IMR-90 (cell line): Measurements from ENCODE around the gene SLC16A7. TPM values are rescaled to one million over a fixed set of nuclear protein-coding genes. Genes with fewer than 3 reads are reported as not detected.

Experiments used
- ATAC-seq: fragments of 200-7000 bp; cut with Tn5 transposase; 2 replicates; pipeline ENCODE4 v1.9.1; 2020; ENCODE audit warnings: low read depth, mild to moderate bottlenecking, moderate library complexity
- BruUV-seq: library from RNA; stranded (reverse); fragments of 400-500 nt; replicated peaks from 2 replicates; lab custom pipeline; 2021; lab: Mats Ljungman, UMichigan
- CTCF ChIA-PET: fragments of 300-600 bp; formaldehyde crosslinking; extraction: SDS; loops from one replicate; lab custom pipeline; 2021; ENCODE audit warnings: antibody characterized with exemption; lab: Yijun Ruan, JAX
- POLR2A ChIA-PET: fragments of 300-600 bp; sonication (Branson Sonifier 250); formaldehyde crosslinking; loops from one replicate; lab custom pipeline; 2022; ENCODE audit warnings: antibody characterized with exemption; ENCODE audit not compliant: unreplicated experiment; lab: Charles Lee
- DNase-seq: peaks from one replicate; pipeline ENCODE4 v3.0.0; 2013
- H2AFZ ChIP-seq: replicated peaks from 2 replicates; pipeline ENCODE3; 2013; ENCODE audit warnings: low read length, mild to moderate bottlenecking; ENCODE audit not compliant: poor library complexity
- H2AK5ac ChIP-seq: 2 replicates; pipeline ENCODE4 v1.6.1; 2013; ENCODE audit warnings: low read depth, low read length, inconsistent platforms
- H2AK9ac ChIP-seq: replicated peaks from 2 replicates; pipeline ENCODE3; 2013; ENCODE audit warnings: mild to moderate bottlenecking, low read depth, low read length, moderate library complexity; ENCODE audit not compliant: poor library complexity
- H2BK120ac ChIP-seq: 2 replicates; pipeline ENCODE4 v1.6.1; 2013; ENCODE audit warnings: low read depth, low read length, inconsistent platforms
- H2BK15ac ChIP-seq: 3 replicates; pipeline ENCODE4 v1.6.1; 2013; ENCODE audit warnings: low read depth, low read length, inconsistent platforms
- H2BK20ac ChIP-seq: 2 replicates; pipeline ENCODE4 v1.6.1; 2013; ENCODE audit warnings: low read depth, mild to moderate bottlenecking, inconsistent platforms, low read length, moderate library complexity
- H2BK5ac ChIP-seq: 2 replicates; pipeline ENCODE4 v1.6.1; 2013; ENCODE audit warnings: mild to moderate bottlenecking, low read depth, low read length, inconsistent platforms; ENCODE audit not compliant: poor library complexity, severe bottlenecking
- H3K14ac ChIP-seq: replicated peaks from 2 replicates; pipeline ENCODE4 v1.6.1; 2013; ENCODE audit warnings: low read depth, low read length, inconsistent platforms
- H3K18ac ChIP-seq: 2 replicates; pipeline ENCODE4 v1.6.1; 2013; ENCODE audit warnings: low read depth, low read length, control low read depth
- H3K23ac ChIP-seq: 2 replicates; pipeline ENCODE4 v1.6.1; 2013; ENCODE audit warnings: low read depth, low read length, inconsistent platforms
- H3K27ac ChIP-seq: 2 replicates; pipeline ENCODE4 v1.5.1; 2013; ENCODE audit warnings: mild to moderate bottlenecking, control low read depth, low read length; ENCODE audit not compliant: insufficient read depth
- H3K27me3 ChIP-seq: 2 replicates; pipeline ENCODE4 v1.6.1; 2013; ENCODE audit warnings: low read length; ENCODE audit not compliant: control insufficient read depth, insufficient read depth
- H3K36me3 ChIP-seq: 2 replicates; pipeline ENCODE4 v1.6.1; 2013; ENCODE audit warnings: low read length, mixed read lengths; ENCODE audit not compliant: control insufficient read depth, insufficient read depth
- H3K4ac ChIP-seq: 2 replicates; pipeline ENCODE4 v1.6.1; 2013; ENCODE audit warnings: low read depth, low read length, inconsistent platforms
- H3K4me1 ChIP-seq: 2 replicates; pipeline ENCODE4 v1.6.1; 2013; ENCODE audit warnings: low read length, mixed read lengths; ENCODE audit not compliant: control insufficient read depth, insufficient read depth
- H3K4me2 ChIP-seq: 2 replicates; pipeline ENCODE4 v1.6.1; 2013; ENCODE audit warnings: low read depth, mild to moderate bottlenecking, control low read depth, low read length, moderate library complexity
- H3K4me3 ChIP-seq: 2 replicates; pipeline ENCODE4 v1.5.1; 2013; ENCODE audit warnings: low read depth, mild to moderate bottlenecking, control low read depth, low read length, moderate library complexity; ENCODE audit not compliant: insufficient read depth
- H3K56ac ChIP-seq: 2 replicates; pipeline ENCODE4 v1.6.1; 2013; ENCODE audit warnings: low read length, inconsistent platforms; ENCODE audit not compliant: insufficient read depth; ENCODE audit errors: extremely low read depth
- H3K79me1 ChIP-seq, 2 experiments: 2 replicates each; pipeline ENCODE4 v1.6.1; 2013; ENCODE audit warnings: low read length in 2 of 2, inconsistent platforms in 1 of 2, low read depth in 1 of 2
- H3K9ac ChIP-seq: 2 replicates; pipeline ENCODE4 v1.6.1; 2013; ENCODE audit warnings: low read depth, low read length, control low read depth
- H3K9me1 ChIP-seq: 2 replicates; pipeline ENCODE4 v1.6.1; 2013; ENCODE audit warnings: low read length, inconsistent platforms; ENCODE audit not compliant: insufficient read depth
- H3K9me3 ChIP-seq: 2 replicates; pipeline ENCODE4 v1.6.1; 2013; ENCODE audit warnings: low read length; ENCODE audit not compliant: control insufficient read depth, insufficient read depth
- H4K20me1 ChIP-seq: 2 replicates; pipeline ENCODE4 v1.6.1; 2013; ENCODE audit warnings: low read length, inconsistent platforms; ENCODE audit not compliant: insufficient read depth
- H4K5ac ChIP-seq: 2 replicates; pipeline ENCODE4 v1.6.1; 2013; ENCODE audit warnings: mild to moderate bottlenecking, low read depth, low read length, control low read depth
- H4K8ac ChIP-seq, 2 experiments: 2 replicates each; pipeline ENCODE4 v1.6.1; 2013; ENCODE audit warnings: low read depth in 2 of 2, low read length in 2 of 2, control low read depth in 1 of 2, inconsistent platforms in 1 of 2
- H4K91ac ChIP-seq: 2 replicates; pipeline ENCODE4 v1.6.1; 2013; ENCODE audit warnings: low read depth, low read length, inconsistent platforms; ENCODE audit not compliant: insufficient read depth
- CEBPB ChIP-seq: IDR thresholded peaks from 2 replicates; pipeline ENCODE4 v1.6.1; 2012; ENCODE audit warnings: low read depth, low read length, improper control_type of control experiment
- FOS ChIP-seq: fragments of 150-350 bp; IDR thresholded peaks from 2 replicates; pipeline ENCODE4 v1.6.1; 2016; ENCODE audit warnings: low read depth, low read length
- POLR2A ChIP-seq: IDR thresholded peaks from 2 replicates; pipeline ENCODE4 v1.6.1; 2012; ENCODE audit warnings: mild to moderate bottlenecking, low read depth, low read length
- WGBS, 2 experiments: methylation state at CpG; one replicate each; pipeline versions ENCODE4 v1.1.5 to v1.1.7; 2013; ENCODE audit warnings: missing lambda C conversion rate in 2 of 2; ENCODE audit not compliant: insufficient read length in 1 of 2; ENCODE audit errors: extremely low coverage in 2 of 2; 5-methylcytosine and 5-hydroxymethylcytosine counted together
- dilution Hi-C: fragments of 300-500 bp; cut with HindIII; formaldehyde crosslinking; loops from one replicate; pipeline ENCODE4 v1.14.3; 2018; ENCODE audit warnings: low sequenced_read_pairs; ENCODE audit not compliant: unreplicated experiment
- in situ Hi-C: fragments of 300-500 bp; cut with MboI; formaldehyde crosslinking; loops from 3 replicates; pipeline ENCODE4 v1.14.3; 2019; ENCODE audit warnings: low sequenced_read_pairs, inconsistent platforms, mixed read lengths
- intact Hi-C: fragments of 100-400 bp; cut with micrococcal nuclease; formaldehyde crosslinking; loops from 2 replicates; pipeline ENCODE4 v1.10.0; 2022
- polyA plus RNA-seq, 3 experiments: library from polyadenylated mRNA; depleted of rRNA; stranded (reverse); fragments of >200 nt; gene quantifications; 2 replicates each; pipeline ENCODE4 v1.2.3, GENCODE V29; 2012; ENCODE audit warnings: low replicate concordance in 1 of 3
- total RNA-seq: library from RNA; depleted of rRNA; stranded (reverse); fragments of >200 nt; gene quantifications from 2 replicates; pipeline ENCODE4 v1.2.3, GENCODE V29; 2012

The SLC16A7 gene
- total and polyA plus RNA-seq, 2 of the 4 experiments (the other 2 are of a cell fraction) = 2.6 to 21.5 TPM

DNA sequence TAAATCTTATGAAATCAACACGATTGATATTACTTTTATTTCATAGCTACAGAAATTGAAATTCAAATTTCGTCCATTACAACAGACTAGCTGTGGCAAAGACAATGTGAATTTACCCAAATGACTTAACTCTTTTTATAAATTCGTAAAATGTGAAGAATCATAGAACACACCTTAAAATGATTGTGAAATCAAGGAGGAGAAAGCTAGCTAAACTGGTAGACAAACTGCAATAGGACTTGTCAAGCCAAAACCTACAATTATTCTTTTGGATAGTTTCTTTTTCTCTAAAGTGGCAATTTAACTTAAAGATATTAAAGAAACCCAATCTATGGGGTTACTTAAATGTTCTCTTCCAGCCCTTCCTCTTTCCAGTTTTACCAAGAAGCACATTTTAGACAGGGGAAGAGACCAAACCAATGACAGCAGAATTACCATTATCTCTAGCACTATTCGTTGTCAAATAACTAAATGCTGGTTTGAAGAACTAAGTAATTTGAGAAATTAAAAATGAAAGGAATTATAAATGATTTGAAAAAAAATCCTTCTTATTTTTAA lies 807 bp upstream of the SLC16A7 start:
- POLR2A ChIA-PET = interaction anchor here (0.6 to 1.5 kb wide), 2 partner anchors 170 to 208 kb away, joined by 3 to 4 read pairs; no protein-coding TSS in a partner anchor
- H3K4me2 ChIP-seq = peak overlapping the region; percentile 98
- H3K9ac ChIP-seq = no peak overlapping the region; the same call in 1 of the 2 replicates

More for the DNA sequence above, 807 bp upstream of the SLC16A7 start:
- H2AK5ac ChIP-seq = no peak overlapping the region
- in situ Hi-C loops (no loop called here), intact Hi-C loops (loop anchor here (5.0 kb wide), 3 partner anchors 143 to 483 kb away; no protein-coding TSS in a partner anchor), dilution Hi-C loops (no loop called here)
- no peak overlapping the region for H2BK20ac ChIP-seq
- H3K27ac ChIP-seq = no peak overlapping the region
- no peaks in the 10 kb centered on the region; the same call in 1 of the 2 replicates for H3K9me1 ChIP-seq
- TF ChIP-seq CEBPB = peak; percentile 73
- TF ChIP-seq POLR2A = no peak
- TF ChIP-seq FOS = no peak
- no peak overlapping the region for H4K91ac ChIP-seq
- H3K4ac ChIP-seq = no peak overlapping the region
- no peak overlapping the region for H3K18ac ChIP-seq
- H2AFZ ChIP-seq = no peak overlapping the region
- WGBS, 2 experiments = no CpG with 5 or more reads among the region's 4 CpGs
- H3K36me3 ChIP-seq = no peaks in the 10 kb centered on the region; the same call in 1 of the 2 replicates
- H4K20me1 ChIP-seq = no peaks in the 10 kb centered on the region
- no peaks in the 10 kb centered on the region for H3K9me3 ChIP-seq
- no TSS peak for BruUV-seq
- no peak overlapping the region for H2AK9ac ChIP-seq
- no peak overlapping the region for H3K56ac ChIP-seq
- no peak overlapping the region for H4K5ac ChIP-seq
- no peaks in the 10 kb centered on the region for H3K27me3 ChIP-seq
- peak overlapping the region; percentile 87; the same call in 1 of the 2 replicates for H3K4me3 ChIP-seq
- peaks cover 0 to 5% of the 10 kb centered on the region in 2 experiments; a peak in 1 of 4 replicates for H3K79me1 ChIP-seq
- H2BK15ac ChIP-seq = no peak overlapping the region
- no peak for DNase-seq
- CTCF ChIA-PET = no interaction called here
- no peak overlapping the region for H3K23ac ChIP-seq
- no peak overlapping the region for H3K14ac ChIP-seq
- H2BK120ac ChIP-seq = no peak overlapping the region
- no peaks in the 10 kb centered on the region for H3K4me1 ChIP-seq
- no peak for ATAC-seq
- H2BK5ac ChIP-seq = no peak overlapping the region
- H4K8ac ChIP-seq = no peak overlapping the region
